ENCODE data around the gene RBM19.
"Not testable (repeated sequence)": the region's sequence is repeated elsewhere in the genome, so short reads cannot be mapped to it uniquely, and the experiment has no call there.

RBM19 gene

GRCh38 chr12:113826805-113827538 lies 139.2 kb downstream of the RBM19 start:
- no peak for DNase-seq

GRCh38 chr12:113825705-113826104 lies 140.4 kb downstream of the RBM19 start:
- DNase-seq = no peak

DNA sequence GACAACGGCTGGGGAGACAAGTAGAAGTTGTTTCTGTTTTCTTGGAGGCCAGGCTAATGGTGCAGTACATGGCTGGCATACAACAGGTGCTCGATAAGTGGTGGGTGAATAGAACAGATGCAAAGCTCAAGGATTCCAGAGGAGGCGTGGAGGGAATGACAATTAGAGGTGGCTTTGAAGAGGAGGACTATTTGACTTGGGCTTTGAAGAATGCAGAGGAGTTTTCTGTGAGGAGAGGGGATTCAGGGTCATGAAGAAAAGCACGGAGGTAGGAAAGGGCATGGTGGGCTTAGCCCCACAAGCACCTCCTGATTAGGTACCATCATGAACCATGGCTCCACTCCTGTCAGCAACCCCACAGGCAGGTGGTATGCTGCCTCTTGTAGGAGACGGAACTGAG lies 142.3 kb downstream of the RBM19 start:
- no peak for DNase-seq

DNA sequence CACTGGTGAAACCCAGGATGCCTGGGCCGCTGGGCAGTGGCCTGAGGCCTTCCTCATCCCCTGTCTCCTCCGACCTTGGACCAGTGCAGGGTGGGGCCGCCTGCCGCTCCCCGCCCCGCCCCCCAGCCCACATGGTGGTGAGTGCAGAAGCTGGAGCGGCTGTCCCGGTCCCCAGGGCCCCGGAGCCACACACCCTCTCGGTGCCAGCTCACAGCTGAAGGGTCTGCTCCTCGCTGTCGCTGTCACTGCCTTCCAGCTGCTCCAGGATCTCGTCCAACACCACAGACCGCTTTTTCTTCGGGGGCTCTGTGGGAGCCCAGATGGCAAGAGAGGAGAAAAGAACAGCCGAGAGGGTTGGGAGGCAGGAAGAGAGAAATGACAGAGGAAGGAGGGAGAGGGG lies 143.1 kb downstream of the RBM19 start:
- peak; percentile 15 for DNase-seq

DNA sequence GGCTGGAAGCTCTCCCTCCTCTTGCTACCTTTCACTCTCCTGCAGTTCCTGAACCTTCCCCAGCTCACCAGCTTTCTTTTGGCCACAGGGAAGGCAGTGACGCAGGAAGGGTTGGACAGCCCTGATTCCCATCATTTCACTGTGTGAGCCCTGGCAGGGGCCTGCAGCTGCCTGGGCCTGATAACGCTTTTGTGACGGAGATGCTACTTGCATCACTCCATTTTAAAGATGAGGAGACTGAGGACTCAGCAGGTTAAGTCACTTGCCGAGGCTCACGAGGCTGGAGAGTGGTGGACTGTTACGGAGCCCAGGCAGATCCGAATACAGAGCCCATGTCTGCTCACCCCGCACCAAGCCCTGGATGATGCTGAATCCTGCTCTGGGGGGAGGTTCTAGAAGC lies 145.3 kb downstream of the RBM19 start:
- DNase-seq = no peak

DNA sequence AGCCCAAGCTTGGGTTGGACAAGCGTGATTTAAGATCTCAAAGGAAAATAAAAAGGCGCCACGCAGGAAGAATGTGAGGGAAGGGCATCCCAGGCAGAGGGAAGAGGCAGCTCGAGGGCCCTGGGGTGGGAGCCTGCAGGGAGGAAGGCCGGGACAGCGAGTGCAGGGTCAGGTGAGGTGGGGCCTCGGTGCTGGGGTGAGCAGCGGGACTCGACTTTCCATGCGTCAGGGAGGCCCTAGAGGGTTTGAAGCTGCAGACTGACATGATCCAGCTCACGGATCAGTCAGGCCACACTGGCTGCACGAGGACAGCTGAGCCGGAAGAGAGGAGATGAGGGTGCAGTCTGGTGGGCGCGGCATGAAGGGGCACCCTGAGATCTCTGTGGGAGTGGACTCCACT lies 145.8 kb downstream of the RBM19 start:
- no peak for DNase-seq

- DNase-seq = no peak
Measured at GRCh38 chr12:113819495-113819894, 146.6 kb downstream of the RBM19 start.

DNA sequence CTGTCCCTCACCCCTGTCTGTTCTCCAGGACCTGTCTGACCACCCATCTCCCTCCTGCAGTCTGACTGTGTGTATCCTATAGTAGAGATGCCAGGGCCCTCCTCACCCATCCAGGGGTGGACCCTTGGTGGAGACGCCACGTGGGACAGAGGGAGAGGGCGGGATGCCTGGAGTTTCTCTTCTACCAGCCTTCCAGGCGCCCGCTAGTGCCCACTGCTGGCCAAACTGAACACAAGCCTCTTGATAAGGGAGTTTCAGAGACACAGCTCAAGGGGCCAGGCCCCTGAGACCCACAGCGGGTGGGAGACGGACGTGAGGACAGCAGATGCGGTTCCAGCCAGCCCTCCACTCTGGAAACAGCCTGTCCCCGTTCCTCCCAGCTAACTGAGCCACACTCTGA lies 147.3 kb downstream of the RBM19 start:
- no peak for DNase-seq

DNA sequence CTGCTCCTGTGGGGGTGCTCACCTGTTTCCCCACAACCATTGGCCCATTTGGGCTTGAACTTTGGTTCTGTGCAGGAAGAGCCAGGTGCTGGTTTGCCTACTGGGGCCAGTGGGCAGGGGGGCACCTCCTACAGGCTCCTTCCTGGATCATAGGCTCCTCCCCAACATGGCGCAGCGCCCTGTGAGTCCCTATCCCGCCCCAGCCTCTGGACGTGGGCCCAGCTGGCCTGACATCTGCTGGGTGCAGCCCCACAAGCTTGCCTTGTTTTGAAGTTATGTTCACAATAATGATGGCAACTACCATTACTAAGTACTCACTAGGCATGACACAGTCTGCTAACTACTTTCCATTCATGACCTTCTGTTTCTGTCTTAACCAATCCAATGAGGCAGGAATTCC lies 147.8 kb downstream of the RBM19 start:
- DNase-seq = peak; percentile 15

- no peak for DNase-seq
Measured at GRCh38 chr12:113816866-113817265, 149.3 kb downstream of the RBM19 start.

- no peak for DNase-seq
Measured at GRCh38 chr12:113815031-113815430, 151.1 kb downstream of the RBM19 start.

- no peak for DNase-seq
Measured at GRCh38 chr12:113813229-113813541, 152.9 kb downstream of the RBM19 start.

DNA sequence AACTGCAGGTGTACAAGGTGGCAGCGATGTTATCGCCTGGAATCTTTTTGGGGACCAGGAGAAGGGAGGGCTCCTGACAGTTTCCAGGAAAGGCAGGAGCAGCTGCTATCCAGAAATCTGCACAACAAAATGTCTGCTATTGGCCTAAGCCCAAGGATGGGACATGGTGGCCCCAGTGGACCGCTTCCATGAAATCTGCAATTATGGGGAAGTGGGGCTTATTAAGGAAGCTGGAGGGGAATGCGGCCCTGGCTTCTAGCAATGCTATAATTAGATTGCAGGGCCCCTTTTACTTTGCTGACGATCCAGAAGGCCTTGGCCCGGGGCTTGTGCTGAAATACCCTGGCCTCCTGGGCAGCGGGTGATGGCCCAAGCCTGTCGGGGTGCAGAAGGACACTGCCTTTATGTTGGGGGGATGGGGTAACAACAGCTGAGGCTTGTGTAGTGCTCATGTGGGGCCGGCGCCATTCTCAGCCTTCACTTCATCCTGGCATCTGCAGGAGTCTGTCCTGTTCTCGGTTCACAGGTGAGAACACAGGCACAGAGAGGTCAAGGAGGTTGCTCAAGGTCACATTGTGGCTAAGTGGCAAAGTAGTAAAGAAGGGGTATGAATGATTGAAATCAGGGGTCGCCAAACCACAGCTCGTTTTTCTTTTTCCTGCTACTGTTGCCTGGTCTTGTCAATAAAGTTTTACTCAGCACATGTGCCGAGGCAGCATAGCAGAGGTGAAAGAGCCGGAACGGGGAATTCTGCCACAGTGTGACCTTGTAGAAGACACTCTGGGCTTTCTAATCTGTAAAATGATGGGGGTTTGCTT lies 153.5 kb downstream of the RBM19 start:
- DNase-seq = no peak

- not testable (repeated sequence) for DNase-seq
Measured at GRCh38 chr12:113809462-113810220, 156.5 kb downstream of the RBM19 start.

DNA sequence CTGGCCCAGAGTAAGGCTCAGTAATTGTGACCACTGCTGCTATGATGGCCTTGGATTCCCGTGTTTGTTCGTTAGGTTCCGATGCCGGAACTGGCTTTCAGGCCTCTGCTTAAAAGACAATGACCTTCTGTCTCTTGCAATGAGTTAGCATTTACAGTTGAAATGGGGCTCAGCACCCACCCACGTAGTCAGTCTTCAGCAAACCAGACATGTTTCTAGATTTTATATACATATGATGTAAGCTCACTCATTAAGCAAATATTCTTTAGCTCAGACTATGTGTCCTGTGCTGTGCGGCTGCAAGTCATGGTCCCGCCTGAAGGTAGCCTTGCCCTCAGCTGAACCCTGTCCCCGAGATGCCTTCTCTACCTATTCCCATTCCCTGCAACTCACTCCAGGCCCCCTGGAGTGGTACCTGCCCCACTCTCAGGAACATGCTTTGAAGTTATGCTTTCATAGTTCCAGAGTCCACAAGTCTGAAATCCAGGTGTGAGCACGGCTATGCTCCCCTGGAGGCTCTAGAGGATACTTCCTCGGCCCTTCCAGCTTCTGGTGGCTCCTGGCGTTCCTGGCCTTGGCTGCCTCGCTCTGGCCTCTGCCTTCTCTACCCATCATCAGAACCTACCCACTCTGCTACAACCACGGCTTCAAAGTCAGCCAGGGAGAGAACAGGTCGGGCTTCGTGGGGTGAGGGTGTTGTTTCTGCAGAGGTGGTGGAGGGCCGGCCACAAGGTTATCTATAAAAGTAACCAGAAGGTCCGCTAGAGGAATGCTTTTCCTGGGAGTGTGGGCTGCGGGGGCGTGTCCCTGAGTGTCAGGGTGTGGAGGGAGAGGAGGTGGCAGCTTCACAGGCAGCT lies 157.8 kb downstream of the RBM19 start:
- no peak for DNase-seq

GRCh38 chr12:113805673-113806072 lies 160.5 kb downstream of the RBM19 start:
- no peak for DNase-seq

DNA sequence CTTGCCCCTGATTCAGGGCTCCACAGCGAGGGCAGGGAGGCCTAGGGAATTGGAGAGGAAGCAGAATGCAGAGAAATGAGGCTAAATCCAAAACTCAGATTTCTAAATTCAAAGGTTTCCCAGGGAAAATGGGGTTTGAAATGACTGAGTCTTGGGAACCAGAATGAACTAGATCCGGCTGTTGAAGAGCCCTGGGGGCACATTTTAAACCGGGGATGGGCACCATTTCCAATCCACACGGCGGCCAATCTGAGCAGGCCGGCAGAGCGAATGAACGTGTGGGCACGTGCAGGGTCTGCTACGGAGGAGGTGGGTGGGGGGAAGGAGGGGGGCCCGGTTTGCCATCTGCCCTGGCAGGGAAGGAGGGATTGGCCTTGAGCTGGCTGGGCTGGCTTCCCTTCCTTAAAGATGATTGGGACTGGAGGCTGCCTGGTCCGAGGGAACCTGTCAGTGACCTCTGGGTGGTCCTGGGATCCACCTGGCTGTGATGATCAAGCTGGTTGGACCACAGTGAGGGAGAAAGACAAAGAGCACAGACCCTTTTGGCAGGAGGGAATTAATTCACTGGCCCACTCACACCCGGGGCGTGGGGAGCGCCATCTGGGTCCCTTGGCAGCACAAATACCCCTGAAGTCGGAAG lies 161.0 kb downstream of the RBM19 start:
- peak; percentile 37 for DNase-seq

- DNase-seq = no peak
Measured at GRCh38 chr12:113803759-113804140, 162.4 kb downstream of the RBM19 start.

- no peak for DNase-seq
Measured at GRCh38 chr12:113802966-113803758, 163.0 kb downstream of the RBM19 start.

DNA sequence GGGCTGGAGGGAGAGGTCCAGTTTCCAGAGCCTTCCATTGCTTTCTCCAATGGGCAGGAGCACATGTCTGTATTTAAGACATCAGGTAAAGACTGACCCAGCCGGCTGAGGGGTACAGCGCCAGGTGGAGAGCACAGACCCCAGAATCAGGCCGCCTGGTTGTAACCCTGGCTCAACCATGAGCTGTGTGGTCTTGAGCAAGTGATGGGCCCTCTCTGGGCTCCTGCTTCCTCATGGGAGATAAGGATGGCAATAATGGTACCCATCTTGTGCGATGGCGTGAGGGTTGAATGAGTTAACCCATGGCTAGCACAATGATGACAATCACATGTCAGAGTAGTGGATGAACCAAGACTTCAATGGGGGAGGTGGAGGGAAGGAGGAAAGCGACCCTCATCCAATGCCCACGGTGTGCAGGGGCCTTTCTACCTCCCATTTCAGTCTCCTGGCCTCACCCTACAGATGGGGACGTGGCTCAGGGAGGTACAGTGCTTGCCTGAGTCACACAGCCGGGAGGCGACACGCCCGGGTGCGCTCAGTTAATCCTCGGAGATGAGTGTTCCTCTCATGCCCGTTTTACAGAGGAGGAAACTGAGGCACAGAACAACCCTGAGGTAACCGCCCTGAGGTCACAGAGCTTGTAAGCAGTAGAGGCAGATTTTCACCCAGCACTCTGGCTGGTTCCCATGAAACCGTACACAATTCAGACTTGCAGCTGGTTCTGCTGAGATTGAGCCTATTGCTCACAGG lies 163.9 kb downstream of the RBM19 start:
- DNase-seq = no peak

DNA sequence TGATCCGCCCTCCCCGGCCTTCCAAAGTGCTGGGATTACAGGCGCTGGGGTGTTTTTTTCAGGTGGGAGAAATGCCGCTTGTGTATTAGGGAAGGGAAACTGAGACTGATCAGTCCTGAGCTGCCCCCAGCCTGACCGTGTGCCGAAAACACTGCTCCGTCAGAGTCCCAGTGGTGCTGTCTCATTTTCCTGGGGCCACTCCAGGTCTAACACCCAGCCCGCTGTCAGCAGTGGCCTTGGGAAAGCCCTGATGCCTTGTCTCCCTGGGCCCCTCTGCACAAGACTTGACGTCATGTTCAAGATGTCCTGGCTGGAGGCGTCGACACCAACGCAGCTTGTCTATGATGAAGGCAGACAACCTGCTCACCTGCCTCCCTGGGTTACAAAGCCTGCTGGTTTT lies 165.9 kb downstream of the RBM19 start:
- no peak for DNase-seq
